Panc1 (cell line): ENCODE data around the gene TTLL11. TPM values are rescaled to one million over a fixed set of nuclear protein-coding genes. Genes with fewer than 3 reads are reported as not detected.

Source experiments
- ATAC-seq: fragments of 200-7000 bp; cut with Tn5 transposase; 2 replicates; pipeline ENCODE4 v1.9.1; 2020; ENCODE audit warnings: mild to moderate bottlenecking, moderate library complexity
- BruUV-seq: library from RNA; stranded (reverse); fragments of 400-500 nt; replicated peaks from 2 replicates; lab custom pipeline; 2021; lab: Mats Ljungman, UMichigan
- CTCF ChIA-PET: fragments of 300-600 bp; sonication (Branson Sonifier 250); formaldehyde crosslinking; loops from one replicate; lab custom pipeline; 2022; ENCODE audit warnings: antibody characterized with exemption; lab: Charles Lee
- POLR2A ChIA-PET: fragments of 300-600 bp; sonication (Branson Sonifier 250); formaldehyde crosslinking; loops from one replicate; lab custom pipeline; 2022; ENCODE audit warnings: antibody characterized with exemption; lab: Charles Lee
- DNase-seq: peaks from one replicate; pipeline ENCODE4 v3.0.0-alpha.2; 2010; ENCODE audit warnings: low read depth, low spot score
- H3K27ac ChIP-seq: 2 replicates; pipeline ENCODE4 v1.5.1; 2011; ENCODE audit warnings: mild to moderate bottlenecking, low read length, inconsistent platforms
- H3K27me3 ChIP-seq: fragments of 200-500 bp; sonication (Bioruptor generic); 2 replicates; pipeline ENCODE4 v1.6.0; 2014; ENCODE audit warnings: low read length, inconsistent platforms; ENCODE audit not compliant: control insufficient read depth, insufficient read depth
- H3K36me3 ChIP-seq: fragments of 200-500 bp; sonication (Bioruptor generic); 2 replicates; pipeline ENCODE4 v1.5.1; 2014; ENCODE audit warnings: inconsistent platforms, mild to moderate bottlenecking, low read length, moderate library complexity; ENCODE audit not compliant: control insufficient read depth, insufficient read depth
- H3K4me1 ChIP-seq: 2 replicates; pipeline ENCODE4 v1.5.1; 2011; ENCODE audit warnings: inconsistent platforms, mild to moderate bottlenecking, low read length, moderate library complexity; ENCODE audit not compliant: control insufficient read depth, insufficient read depth
- H3K4me3 ChIP-seq, 2 experiments: 2 replicates each; pipeline ENCODE4 v1.5.1; 2011 to 2012; ENCODE audit warnings: low read depth in 2 of 2, low read length in 2 of 2, mild to moderate bottlenecking in 2 of 2, inconsistent platforms in 1 of 2, moderate library complexity in 1 of 2
- H3K9me3 ChIP-seq: fragments of 200-500 bp; sonication (Bioruptor generic); 2 replicates; pipeline ENCODE4 v1.5.1; 2014; ENCODE audit warnings: low read depth, mild to moderate bottlenecking, inconsistent platforms, low read length, moderate library complexity; ENCODE audit not compliant: control insufficient read depth, insufficient read depth
- CTCF ChIP-seq: fragments of 450-650 bp; IDR thresholded peaks from 2 replicates; pipeline ENCODE4 v1.5.1; 2017; ENCODE audit warnings: mild to moderate bottlenecking
- POLR2AphosphoS5 ChIP-seq: IDR thresholded peaks from 2 replicates; pipeline ENCODE4 v1.6.1; 2012; ENCODE audit warnings: mild to moderate bottlenecking, low read depth, low read length, moderate library complexity
- REST ChIP-seq, 2 experiments: IDR thresholded peaks; 2 replicates each; pipeline ENCODE4 v1.6.1; 2011 to 2012; ENCODE audit warnings: low read depth in 2 of 2, control low read depth in 1 of 2, low read length in 1 of 2, mild to moderate bottlenecking in 1 of 2, moderate library complexity in 1 of 2; ENCODE audit not compliant: insufficient read depth in 1 of 2
- SIN3A ChIP-seq: IDR thresholded peaks from 2 replicates; pipeline ENCODE4 v1.6.1; 2012; ENCODE audit warnings: low read depth, mild to moderate bottlenecking, low read length, moderate library complexity, borderline replicate concordance; ENCODE audit not compliant: insufficient read depth
- TCF7L2 ChIP-seq: IDR thresholded peaks from 2 replicates; pipeline ENCODE4 v1.6.1; 2011; ENCODE audit warnings: mild to moderate bottlenecking, low read depth, low read length, inconsistent platforms
- in situ Hi-C: cut with HindIII; loops from 2 replicates; pipeline ENCODE4 v1.10.0; 2016; ENCODE audit warnings: low sequenced_read_pairs, low pct_unique_long_range_greater_than_20kb
- intact Hi-C: fragments of 100-400 bp; cut with micrococcal nuclease; formaldehyde crosslinking; loops from one replicate; pipeline ENCODE4 v1.10.0; 2022; ENCODE audit not compliant: unreplicated experiment
- total RNA-seq: library from RNA; stranded (reverse); gene quantifications from one replicate; pipeline ENCODE4 v1.2.1, GENCODE V29; 2021; ENCODE audit not compliant: unreplicated experiment

TTLL11 gene
- total RNA-seq, 1 experiment from 2014 or later, result 1.1 TPM

GRCh38 chr9:121852241-121852640 is 240.9 kb downstream of the TTLL11 start:
- in situ Hi-C loops, result no loop called here
- ChIA-PET CTCF (no interaction called here), POLR2A (no interaction called here)
- no peaks in the 10 kb centered on the region for H3K9me3 ChIP-seq
- DNase-seq, result no peak
- BruUV-seq, result no TSS peak
- no peak overlapping the region for H3K4me3 ChIP-seq
- no peaks in the 10 kb centered on the region for H3K4me1 ChIP-seq
- ATAC-seq, result no peak
- intact Hi-C loops, result no loop called here
- no peaks in the 10 kb centered on the region for H3K36me3 ChIP-seq
- TF ChIP-seq REST (IDR thresholded peaks at IDR 0.05; ENCODE audit: insufficient read depth in 1 of 2, low read depth in 2 of 2, low read length in 1 of 2) (no peak), POLR2AphosphoS5 (no peak), TCF7L2 (no peak), CTCF (no peak), SIN3A (no peak)
- H3K27me3 ChIP-seq, result no peaks in the 10 kb centered on the region
- H3K27ac ChIP-seq, result no peak overlapping the region

DNA sequence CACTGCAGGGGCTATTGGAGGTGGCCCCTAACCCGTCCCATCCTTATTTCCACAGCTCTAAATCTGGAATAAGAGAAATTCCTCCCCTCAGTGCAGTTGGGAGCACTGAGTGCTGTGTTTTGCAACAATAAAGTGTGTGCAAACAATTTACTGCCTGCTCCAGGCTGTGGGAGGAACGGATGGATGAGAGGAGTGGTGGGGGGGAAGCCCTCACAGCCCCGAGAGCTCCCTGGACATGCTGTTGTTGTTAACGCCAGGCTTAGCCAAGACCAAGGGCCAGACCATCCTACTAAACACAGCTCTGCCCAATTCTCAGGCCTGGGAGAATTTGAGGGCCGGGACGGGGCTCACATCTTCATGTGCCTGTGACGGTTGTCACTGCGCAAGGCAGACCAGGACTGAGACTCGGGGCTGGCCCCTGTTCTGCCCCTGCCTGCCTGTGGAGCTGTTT is 241.4 kb downstream of the TTLL11 start:
- CTCF ChIA-PET, result no interaction called here
- no peaks in the 10 kb centered on the region for H3K9me3 ChIP-seq
- H3K36me3 ChIP-seq, result no peaks in the 10 kb centered on the region
- no peak overlapping the region for H3K27ac ChIP-seq
- TF ChIP-seq POLR2AphosphoS5, result no peak
- no peak for TF ChIP-seq CTCF
- no peak for TF ChIP-seq SIN3A
- TF ChIP-seq REST (IDR thresholded peaks at IDR 0.05; ENCODE audit: insufficient read depth in 1 of 2, low read depth in 2 of 2, low read length in 1 of 2), result no peak
- TF ChIP-seq TCF7L2, result no peak
- no peaks in the 10 kb centered on the region for H3K27me3 ChIP-seq
- no peak for ATAC-seq
- POLR2A ChIA-PET, result no interaction called here
- H3K4me3 ChIP-seq, result no peak overlapping the region
- DNase-seq, result no peak
- in situ Hi-C loops (no loop called here), intact Hi-C loops (no loop called here)
- H3K4me1 ChIP-seq, result no peaks in the 10 kb centered on the region
- no TSS peak for BruUV-seq
